A673 (cell line): ENCODE data around the gene GINS1. TPM values are rescaled to one million over a fixed set of nuclear protein-coding genes. Genes with fewer than 3 reads are reported as not detected.

ENCODE experiments used
- BruUV-seq: library from RNA; stranded (reverse); fragments of 400-500 nt; replicated peaks from 2 replicates; lab custom pipeline; 2021; lab: Mats Ljungman, UMichigan
- CTCF ChIA-PET: fragments of 300-600 bp; sonication (Branson Sonifier 250); formaldehyde crosslinking; loops from one replicate; lab custom pipeline; 2022; ENCODE audit warnings: antibody characterized with exemption; lab: Charles Lee
- POLR2A ChIA-PET: fragments of 300-600 bp; sonication (Branson Sonifier 250); formaldehyde crosslinking; loops from one replicate; lab custom pipeline; 2022; ENCODE audit warnings: antibody characterized with exemption; ENCODE audit not compliant: low non-redundant PET; lab: Charles Lee
- DNase-seq: peaks from one replicate; pipeline ENCODE4 v3.0.0-alpha.2; 2015; ENCODE audit warnings: low spot score
- H3K27ac ChIP-seq: fragments of 200-600 bp; sonication (generic); 2 replicates; pipeline ENCODE4 v1.5.1; 2016; ENCODE audit warnings: mixed run types, low read depth, mild to moderate bottlenecking, mixed read lengths, antibody characterized with exemption, low read length; ENCODE audit not compliant: poor library complexity, severe bottlenecking
- H3K27me3 ChIP-seq: fragments of 200-600 bp; sonication (generic); replicated peaks from 2 replicates; pipeline ENCODE4 v1.6.1; 2017; ENCODE audit warnings: mixed run types, low read depth, mild to moderate bottlenecking, mixed read lengths, antibody characterized with exemption, low read length; ENCODE audit not compliant: insufficient read depth, poor library complexity
- H3K36me3 ChIP-seq: fragments of 200-600 bp; sonication (generic); 2 replicates; pipeline ENCODE4 v1.6.1; 2016; ENCODE audit warnings: mixed run types, mild to moderate bottlenecking, mixed read lengths, antibody characterized with exemption, low read length; ENCODE audit not compliant: insufficient read depth, poor library complexity, severe bottlenecking
- H3K4me1 ChIP-seq: fragments of 200-600 bp; sonication (generic); 2 replicates; pipeline ENCODE4 v1.6.1; 2017; ENCODE audit warnings: mixed run types, mild to moderate bottlenecking, mixed read lengths, antibody characterized with exemption, low read length; ENCODE audit not compliant: insufficient read depth, poor library complexity, severe bottlenecking
- H3K4me3 ChIP-seq: fragments of 200-600 bp; sonication (generic); 2 replicates; pipeline ENCODE4 v1.5.1; 2016; ENCODE audit warnings: low read depth, mixed run types, mild to moderate bottlenecking, mixed read lengths, low read length; ENCODE audit not compliant: poor library complexity, severe bottlenecking
- H3K9me3 ChIP-seq: fragments of 200-600 bp; sonication (generic); 2 replicates; pipeline ENCODE4 v1.6.1; 2016; ENCODE audit warnings: mixed run types, low read depth, mild to moderate bottlenecking, mixed read lengths, antibody characterized with exemption, low read length; ENCODE audit not compliant: poor library complexity, severe bottlenecking
- CTCF ChIP-seq: fragments of 300-800, 200-600 bp; sonication (generic); conservative IDR thresholded peaks from 2 replicates; pipeline ENCODE4 v1.5.1; 2017; ENCODE audit warnings: low read depth, mild to moderate bottlenecking, antibody characterized with exemption, low read length, moderate library complexity, mixed read lengths
- EZH2 ChIP-seq: fragments of 200-600 bp; sonication (generic); IDR thresholded peaks from 2 replicates; pipeline ENCODE4 v1.6.1; 2017; ENCODE audit warnings: borderline replicate concordance, low read depth, mild to moderate bottlenecking, mixed read lengths, antibody characterized with exemption, low read length; ENCODE audit not compliant: poor library complexity, severe bottlenecking
- intact Hi-C: fragments of 100-400 bp; cut with micrococcal nuclease; formaldehyde crosslinking; loops from one replicate; pipeline ENCODE4 v1.10.0; 2022; ENCODE audit not compliant: unreplicated experiment
- total RNA-seq: library from RNA; stranded (reverse); gene quantifications from 2 replicates; pipeline ENCODE4 v1.2.3, GENCODE V29; 2021

GINS1 gene
- total RNA-seq, 1 experiment from 2014 or later = 62.6 TPM

- ChIA-PET POLR2A (no interaction called here), CTCF (no interaction called here)
- intact Hi-C loops = no loop called here
- no peak for DNase-seq
- peaks cover 21% of the 10 kb centered on the region for H3K36me3 ChIP-seq
- H3K4me1 ChIP-seq = no peaks in the 10 kb centered on the region
- H3K4me3 ChIP-seq = no peak overlapping the region
- no peak for TF ChIP-seq EZH2
- no peak for TF ChIP-seq CTCF
- no peaks in the 10 kb centered on the region for H3K27me3 ChIP-seq
- H3K9me3 ChIP-seq = no peaks in the 10 kb centered on the region
- H3K27ac ChIP-seq = no peak overlapping the region
- BruUV-seq = no TSS peak
Observed at GRCh38 chr20:25476106-25477013, 68.9 kb downstream of the GINS1 start.

GRCh38 chr20:25477014-25477882 lies 69.8 kb downstream of the GINS1 start:
- intact Hi-C loops = no loop called here
- ChIA-PET CTCF (no interaction called here), POLR2A (no interaction called here)
- H3K27ac ChIP-seq = no peak overlapping the region
- H3K4me3 ChIP-seq = no peak overlapping the region
- peaks cover 23% of the 10 kb centered on the region for H3K36me3 ChIP-seq
- H3K27me3 ChIP-seq = no peaks in the 10 kb centered on the region
- H3K9me3 ChIP-seq = no peaks in the 10 kb centered on the region
- no peak for TF ChIP-seq CTCF
- TF ChIP-seq EZH2 = no peak
- no peaks in the 10 kb centered on the region for H3K4me1 ChIP-seq
- no TSS peak for BruUV-seq
- DNase-seq = no peak

GRCh38 chr20:25478889-25479568 lies 71.6 kb downstream of the GINS1 start:
- Histone ChIP-seq H3K4me3 (no peak overlapping the region), H3K9me3 (no peaks in the 10 kb centered on the region), H3K4me1 (no peaks in the 10 kb centered on the region), H3K27ac (no peak overlapping the region), H3K27me3 (no peaks in the 10 kb centered on the region), H3K36me3 (peaks cover 26% of the 10 kb centered on the region)
- ChIA-PET POLR2A (no interaction called here), CTCF (no interaction called here)
- intact Hi-C loops = no loop called here
- BruUV-seq = no TSS peak
- no peak for DNase-seq
- TF ChIP-seq CTCF = no peak
- no peak for TF ChIP-seq EZH2
